Transverse colon (tissue), 4 donors: ENCODE data around the gene SEC16A.

ENCODE experiments used
- CTCF ChIP-seq, 5 experiments: fragments of 200-600 bp in 3 of 5; fragments of 450-650 bp in 2 of 5; sonication (generic) in 3 of 5; IDR thresholded peaks; 1 replicate in 2 of 5; 2 replicates in 3 of 5; pipeline ENCODE4 v1.5.1; 2016 to 2017; ENCODE audit warnings: antibody characterized with exemption in 5 of 5, inconsistent platforms in 3 of 5, mild to moderate bottlenecking in 2 of 5, moderate library complexity in 1 of 5
- EP300 ChIP-seq: sonication (generic); formaldehyde crosslinking; IDR thresholded peaks from one replicate; pipeline ENCODE4 v1.6.1; 2017; ENCODE audit warnings: antibody characterized with exemption, low read depth
- POLR2A ChIP-seq: fragments of 450-650 bp; IDR thresholded peaks from one replicate; pipeline ENCODE4 v1.6.1; 2016; ENCODE audit warnings: antibody characterized with exemption, mild to moderate bottlenecking, moderate library complexity
- POLR2AphosphoS5 ChIP-seq, 3 donors: sonication (generic); formaldehyde crosslinking; IDR thresholded peaks; one replicate each; pipeline ENCODE4 v1.6.1; 2016; ENCODE audit warnings: antibody characterized with exemption in 3 of 3

GRCh38 chr9:136391737-136392537 is 90.9 kb downstream of the SEC16A start:
- TF ChIP-seq CTCF (IDR thresholded peaks at IDR 0.05) (no peak), EP300 (no peak), POLR2AphosphoS5 (IDR thresholded peaks at IDR 0.05) (no peak), POLR2A (no peak)
